B cell (primary cell): ENCODE measurements around the gene PTS. TPM values are rescaled to one million over a fixed set of nuclear protein-coding genes. Genes with fewer than 3 reads are reported as not detected.

Experiments used
- ATAC-seq: fragments of 200-7000 bp; cut with Tn5 transposase; one replicate; pipeline ENCODE4 v1.10.0; 2021; ENCODE audit warnings: low read depth, mild to moderate bottlenecking, moderate number of reproducible peaks, moderate library complexity
- CTCF ChIA-PET: fragments of 350-600 bp; sonication (Branson Sonifier 250); formaldehyde crosslinking; loops from one replicate; lab custom pipeline; 2021; ENCODE audit warnings: antibody characterized with exemption, inconsistent platforms; lab: Charles Lee
- POLR2A ChIA-PET: fragments of 350-600 bp; sonication (Branson Sonifier 250); formaldehyde crosslinking; loops from one replicate; lab custom pipeline; 2021; ENCODE audit warnings: antibody characterized with exemption; lab: Charles Lee
- DNase-seq: peaks from one replicate; pipeline ENCODE4 v3.0.0; 2013
- H2AFZ ChIP-seq: 2 replicates; pipeline ENCODE4 v1.6.1; 2012; ENCODE audit warnings: mild to moderate bottlenecking, low read depth, low read length; ENCODE audit not compliant: insufficient read depth, poor library complexity, severe bottlenecking
- H3K27ac ChIP-seq, 2 donors: 1 replicate in 1 of 2; 2 replicates in 1 of 2; pipeline ENCODE4 v1.5.1; 2012 to 2013; ENCODE audit warnings: low read length in 2 of 2, mild to moderate bottlenecking in 2 of 2, moderate library complexity in 1 of 2
- H3K27me3 ChIP-seq, 4 experiments: fragments of 200-600 bp in 1 of 4; sonication (generic) in 1 of 4; replicated peaks in 1 of 4; 1 replicate in 2 of 4; 2 replicates in 2 of 4; pipeline versions ENCODE4 v1.6.1 to v1.7.0; 2013 to 2016; ENCODE audit warnings: low read length in 3 of 4, mild to moderate bottlenecking in 2 of 4, mixed read lengths in 1 of 4, moderate library complexity in 1 of 4; ENCODE audit not compliant: insufficient read depth in 4 of 4, control insufficient read depth in 3 of 4; ENCODE audit errors: control extremely low read depth in 1 of 4
- H3K36me3 ChIP-seq, 2 experiments: replicated peaks in 1 of 2; 1 replicate in 1 of 2; 2 replicates in 1 of 2; pipeline versions ENCODE4 v1.6.1 to v1.7.1; 2013; ENCODE audit warnings: low read length in 1 of 2; ENCODE audit not compliant: insufficient read depth in 2 of 2, control insufficient read depth in 1 of 2; ENCODE audit errors: control extremely low read depth in 1 of 2, extremely low read depth in 1 of 2
- H3K4me1 ChIP-seq, 2 donors: fragments of 200-600 bp in 1 of 2; sonication (generic) in 1 of 2; 1 replicate in 1 of 2; 2 replicates in 1 of 2; pipeline versions ENCODE4 v1.5.1 to v1.6.1; 2013 to 2017; ENCODE audit warnings: low read length in 2 of 2; ENCODE audit not compliant: control insufficient read depth in 2 of 2, insufficient read depth in 2 of 2
- H3K4me2 ChIP-seq: replicated peaks from 2 replicates; pipeline ENCODE3; 2012; ENCODE audit warnings: mild to moderate bottlenecking, low read depth, low read length; ENCODE audit not compliant: poor library complexity, severe bottlenecking
- H3K4me3 ChIP-seq, 5 experiments: fragments of 200-600 bp in 1 of 5; sonication (generic) in 1 of 5; 1 replicate in 3 of 5; 2 replicates in 2 of 5; pipeline versions ENCODE4 v1.5.1 to v1.7.0; 2011 to 2016; ENCODE audit warnings: low read length in 4 of 5, mild to moderate bottlenecking in 4 of 5, low read depth in 2 of 5, control low read depth in 1 of 5, moderate library complexity in 1 of 5; ENCODE audit not compliant: insufficient read depth in 1 of 5; ENCODE audit errors: control extremely low read depth in 1 of 5, extremely low read depth in 1 of 5
- H3K79me2 ChIP-seq: fragments of 200-600 bp; sonication (generic); one replicate; pipeline ENCODE4 v1.6.0; 2016; ENCODE audit warnings: low read length; ENCODE audit not compliant: control insufficient read depth, insufficient read depth
- H3K9ac ChIP-seq: fragments of 200-600 bp; sonication (generic); 2 replicates; pipeline ENCODE4 v1.6.1; 2017; ENCODE audit warnings: mild to moderate bottlenecking, low read length, moderate library complexity
- H3K9me3 ChIP-seq, 3 donors: one replicate each; pipeline versions ENCODE4 v1.6.1 to v1.7.1; 2013; ENCODE audit warnings: low read length in 2 of 3; ENCODE audit not compliant: control insufficient read depth in 2 of 3, insufficient read depth in 1 of 3; ENCODE audit errors: control extremely low read depth in 1 of 3
- H4K20me1 ChIP-seq: 2 replicates; pipeline ENCODE4 v1.6.0; 2012; ENCODE audit warnings: mild to moderate bottlenecking, low read length; ENCODE audit not compliant: insufficient read depth, control insufficient read depth, poor library complexity, severe bottlenecking
- H3K27ac Mint-ChIP-seq: one replicate; pipeline ENCODE4 v1.8.0; 2021; ENCODE audit warnings: mixed read lengths
- H3K27me3 Mint-ChIP-seq: one replicate; pipeline ENCODE4 v1.8.0; 2021; ENCODE audit warnings: mixed read lengths
- H3K4me1 Mint-ChIP-seq: one replicate; pipeline ENCODE4 v1.8.0; 2021; ENCODE audit warnings: mixed read lengths
- H3K4me3 Mint-ChIP-seq: one replicate; pipeline ENCODE4 v1.8.0; 2021; ENCODE audit warnings: mixed read lengths
- H3K9me3 Mint-ChIP-seq: one replicate; pipeline ENCODE4 v1.8.0; 2022; ENCODE audit warnings: mixed read lengths; ENCODE audit not compliant: insufficient read depth
- EZH2 ChIP-seq: IDR thresholded peaks from 2 replicates; pipeline ENCODE4 v1.6.1; 2012; ENCODE audit warnings: borderline replicate concordance, low read depth, mild to moderate bottlenecking, moderate library complexity, low read length; ENCODE audit not compliant: insufficient read depth, poor library complexity, severe bottlenecking
- WGBS: methylation state at CpG from one replicate; pipeline ENCODE4 v1.1.5; 2013; ENCODE audit warnings: missing lambda C conversion rate; ENCODE audit not compliant: insufficient coverage; 5-methylcytosine and 5-hydroxymethylcytosine counted together
- intact Hi-C: fragments of 100-400 bp; cut with micrococcal nuclease; formaldehyde crosslinking; loops from one replicate; pipeline ENCODE4 v1.10.0; 2022
- polyA plus RNA-seq: library from polyadenylated mRNA; depleted of rRNA; stranded (reverse); fragments of >200 nt; gene quantifications from 2 replicates; pipeline ENCODE4 v1.2.3, GENCODE V29; 2012
- total RNA-seq, 2 donors: library from RNA; stranded (reverse); fragments of 120-200 nt in 1 of 2; gene quantifications; 1 replicate in 1 of 2; 2 replicates in 1 of 2; pipeline versions ENCODE4 v1.2.3 to v1.2.4, GENCODE V29; 2013 to 2022
- TF ChIP-seq, protein P1 (sequence below): fragments of 200-600 bp; IDR thresholded peaks from one replicate; pipeline ENCODE4 v1.8.0; 2022; ENCODE audit warnings: antibody characterized with exemption, mild to moderate bottlenecking

The PTS gene
- total and polyA plus RNA-seq, 2 donors (not counting 1 experiment from before 2014, with no cell fraction given): 36.2 to 36.9 TPM

- H3K4me1 ChIP-seq: no peaks in the 10 kb centered on the region
- no peak overlapping the region for H3K4me2 ChIP-seq
- CTCF ChIA-PET: interaction anchor here (1.0 kb wide), 1 partner anchor 68 kb away, joined by 3 read pairs; no protein-coding TSS in a partner anchor
- ATAC-seq: no peak
- WGBS: 56% methylated on average over 3 of the region's 3 CpGs
- no peak overlapping the region for H3K4me3 ChIP-seq
- Mint-ChIP-seq H3K9me3 (no peaks in the 10 kb centered on the region), H3K4me3 (no peak overlapping the region), H3K27me3 (peaks cover 13% of the 10 kb centered on the region), H3K4me1 (peaks cover 8% of the 10 kb centered on the region), H3K27ac (no peak overlapping the region)
- H4K20me1 ChIP-seq: no peaks in the 10 kb centered on the region
- H3K9ac ChIP-seq: no peak overlapping the region
- no peaks in the 10 kb centered on the region for H3K79me2 ChIP-seq
- DNase-seq: no peak
- peaks cover 0 to 2% (median 0%) of the 10 kb centered on the region in 4 experiments for H3K27me3 ChIP-seq
- POLR2A ChIA-PET: interaction anchor here (0.6 kb wide), 1 partner anchor 67 kb away, joined by 4 read pairs; no protein-coding TSS in a partner anchor
- peaks cover 0 to 2% (median 0%) of the 10 kb centered on the region in 3 donors for H3K9me3 ChIP-seq
- intact Hi-C loops: no loop called here
- H3K36me3 ChIP-seq: no peaks in the 10 kb centered on the region
- H3K27ac ChIP-seq: no peak overlapping the region
- TF ChIP-seq, protein P1, sequence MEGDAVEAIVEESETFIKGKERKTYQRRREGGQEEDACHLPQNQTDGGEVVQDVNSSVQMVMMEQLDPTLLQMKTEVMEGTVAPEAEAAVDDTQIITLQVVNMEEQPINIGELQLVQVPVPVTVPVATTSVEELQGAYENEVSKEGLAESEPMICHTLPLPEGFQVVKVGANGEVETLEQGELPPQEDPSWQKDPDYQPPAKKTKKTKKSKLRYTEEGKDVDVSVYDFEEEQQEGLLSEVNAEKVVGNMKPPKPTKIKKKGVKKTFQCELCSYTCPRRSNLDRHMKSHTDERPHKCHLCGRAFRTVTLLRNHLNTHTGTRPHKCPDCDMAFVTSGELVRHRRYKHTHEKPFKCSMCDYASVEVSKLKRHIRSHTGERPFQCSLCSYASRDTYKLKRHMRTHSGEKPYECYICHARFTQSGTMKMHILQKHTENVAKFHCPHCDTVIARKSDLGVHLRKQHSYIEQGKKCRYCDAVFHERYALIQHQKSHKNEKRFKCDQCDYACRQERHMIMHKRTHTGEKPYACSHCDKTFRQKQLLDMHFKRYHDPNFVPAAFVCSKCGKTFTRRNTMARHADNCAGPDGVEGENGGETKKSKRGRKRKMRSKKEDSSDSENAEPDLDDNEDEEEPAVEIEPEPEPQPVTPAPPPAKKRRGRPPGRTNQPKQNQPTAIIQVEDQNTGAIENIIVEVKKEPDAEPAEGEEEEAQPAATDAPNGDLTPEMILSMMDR: no peak
- H2AFZ ChIP-seq: no peak overlapping the region
Measured at GRCh38 chr11:112212290-112212689, 13.9 kb upstream of the PTS start.

DNA sequence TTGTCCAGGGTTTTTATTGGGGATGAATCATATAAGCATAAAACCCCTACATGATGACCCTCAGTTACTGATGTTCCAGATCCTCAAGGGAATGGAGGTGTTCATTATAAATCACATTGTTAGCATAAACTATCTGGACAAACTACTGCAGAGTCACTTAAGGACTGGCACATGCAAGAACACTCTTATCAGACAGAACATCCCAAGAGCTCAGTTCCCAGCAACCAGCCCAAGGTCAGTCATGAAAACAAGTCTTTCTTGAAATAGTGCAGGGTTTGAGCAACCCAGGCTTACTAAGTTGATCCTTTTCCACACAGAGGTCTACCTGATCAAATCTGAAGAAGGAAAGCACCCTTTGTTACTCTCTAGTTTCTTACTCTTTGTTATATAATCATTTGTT is 13.5 kb upstream of the PTS start:
- TF ChIP-seq EZH2: no peak
- TF ChIP-seq, protein P1: no peak
- H3K9ac ChIP-seq: no peak overlapping the region
- Mint-ChIP-seq H3K4me3 (no peak overlapping the region), H3K9me3 (no peaks in the 10 kb centered on the region), H3K27me3 (peaks cover 13% of the 10 kb centered on the region), H3K4me1 (peaks cover 8% of the 10 kb centered on the region), H3K27ac (no peak overlapping the region)
- DNase-seq (no peak), ATAC-seq (no peak)
- H4K20me1 ChIP-seq: no peaks in the 10 kb centered on the region
- no peaks in the 10 kb centered on the region for H3K79me2 ChIP-seq
- no peaks in the 10 kb centered on the region for H3K36me3 ChIP-seq
- ChIA-PET CTCF (no interaction called here), POLR2A (no interaction called here)
- no peak overlapping the region for H3K4me2 ChIP-seq
- no peak overlapping the region for H2AFZ ChIP-seq
- intact Hi-C loops: no loop called here
- H3K27me3 ChIP-seq: peaks cover 0 to 2% (median 0%) of the 10 kb centered on the region in 4 experiments
- H3K4me1 ChIP-seq: no peaks in the 10 kb centered on the region
- H3K9me3 ChIP-seq: peaks cover 0 to 2% (median 0%) of the 10 kb centered on the region in 3 donors
- no peak overlapping the region for H3K27ac ChIP-seq
- H3K4me3 ChIP-seq: no peak overlapping the region
